Effector memory CD4-positive, alpha-beta T cell (primary cell): ENCODE data around the gene SSR4.
"Not testable (repeated sequence)": the region's sequence is repeated elsewhere in the genome, so short reads cannot be mapped to it uniquely, and the experiment has no call there.

ENCODE experiments used
- DNase-seq, 3 donors: peaks; one replicate each; pipeline ENCODE4 v3.0.0-alpha.2; 2020
- H3K27ac ChIP-seq: 2 replicates; pipeline ENCODE4 v1.7.0; 2013; ENCODE audit warnings: mild to moderate bottlenecking, low read length, moderate library complexity; ENCODE audit not compliant: insufficient read depth, poor library complexity, severe bottlenecking
- H3K27me3 ChIP-seq: replicated peaks from 2 replicates; pipeline ENCODE4 v1.7.0; 2013; ENCODE audit warnings: mild to moderate bottlenecking, low read length; ENCODE audit not compliant: insufficient read depth, control insufficient read depth, poor library complexity, severe bottlenecking
- H3K36me3 ChIP-seq: 2 replicates; pipeline ENCODE4 v1.7.0; 2013; ENCODE audit warnings: mild to moderate bottlenecking, low read length, moderate library complexity; ENCODE audit not compliant: control insufficient read depth, insufficient read depth
- H3K4me1 ChIP-seq: 2 replicates; pipeline ENCODE4 v1.7.0; 2013; ENCODE audit warnings: low read length, mild to moderate bottlenecking; ENCODE audit not compliant: control insufficient read depth, insufficient read depth, poor library complexity, severe bottlenecking
- H3K4me3 ChIP-seq: 2 replicates; pipeline ENCODE4 v1.7.0; 2013; ENCODE audit warnings: low read length, low read depth, mild to moderate bottlenecking; ENCODE audit not compliant: insufficient read depth, poor library complexity, severe bottlenecking
- H3K9me3 ChIP-seq: 2 replicates; pipeline ENCODE4 v1.7.0; 2013; ENCODE audit warnings: mild to moderate bottlenecking, low read length, moderate library complexity; ENCODE audit not compliant: control insufficient read depth
- total RNA-seq, 3 donors: gene quantifications; one replicate each; lab custom pipeline; 2026; lab: John Stamatoyannopoulos, UW

SSR4 gene
- total RNA-seq: 82.3 to 110 (median 83.1) reads per million in 3 donors

DNA sequence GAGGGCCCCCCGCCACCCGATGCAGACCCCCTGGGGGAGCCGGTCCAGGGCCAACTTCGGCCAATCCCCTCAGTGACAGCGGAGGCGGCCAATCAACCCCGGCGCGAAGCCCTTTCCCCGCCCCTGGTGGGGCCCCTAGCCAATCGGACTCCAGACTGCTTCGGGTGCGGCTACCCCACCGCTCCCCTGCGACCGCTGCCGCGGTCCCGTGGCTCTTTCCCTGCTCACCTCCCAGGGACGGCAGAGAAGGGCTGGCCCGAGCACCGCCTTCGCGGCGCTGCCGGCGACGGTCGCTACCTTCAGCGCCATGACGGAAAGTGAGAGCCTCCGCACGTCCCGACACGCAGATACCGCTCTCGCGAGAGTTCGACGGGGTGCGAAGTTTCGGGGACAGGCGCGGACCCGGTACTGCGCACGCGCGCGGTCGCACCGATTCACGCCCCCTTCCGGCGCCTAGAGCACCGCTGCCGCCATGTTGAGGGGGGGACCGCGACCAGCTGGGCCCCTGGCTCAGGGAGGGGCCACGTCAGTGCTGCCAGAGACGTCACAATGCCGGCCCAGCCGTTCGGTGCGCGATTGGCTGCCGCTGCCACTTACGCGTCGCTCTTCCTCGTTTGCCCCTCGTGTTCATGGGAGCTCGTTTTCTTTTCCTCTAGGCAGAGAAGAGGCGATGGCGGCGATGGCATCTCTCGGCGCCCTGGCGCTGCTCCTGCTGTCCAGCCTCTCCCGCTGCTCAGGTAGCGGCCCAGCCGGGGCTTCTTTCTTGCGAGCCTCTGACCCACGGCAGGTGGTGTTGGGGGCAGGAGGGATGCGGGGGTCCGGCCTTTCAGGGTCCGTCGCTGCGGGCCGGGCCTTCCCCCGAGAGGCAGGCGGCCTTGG lies at the start of gene SSR4, which contains the start of gene IDH3G:
SSR4 (plus strand) TSS at position 651 of the 879 bp plus-strand sequence; CDS start at position 671, 20 bp downstream.
IDH3G (minus strand) TSS at position 358 of the 879 bp plus-strand sequence; CDS start at position 309, 49 bp downstream.
- H3K4me3 ChIP-seq: peak within 1 kb of the TSS; percentile 78
- peak within 1 kb of the TSS; percentile 90 for H3K27ac ChIP-seq
- H3K36me3 ChIP-seq: peaks cover 13% of the 10 kb centered on the region
- DNase-seq: peak; percentile 89 to 90 (median 90)
- H3K4me1 ChIP-seq: peaks cover 18% of the 10 kb centered on the region
- H3K9me3 ChIP-seq: no peaks in the 10 kb centered on the region
- H3K27me3 ChIP-seq: no peaks in the 10 kb centered on the region

DNA sequence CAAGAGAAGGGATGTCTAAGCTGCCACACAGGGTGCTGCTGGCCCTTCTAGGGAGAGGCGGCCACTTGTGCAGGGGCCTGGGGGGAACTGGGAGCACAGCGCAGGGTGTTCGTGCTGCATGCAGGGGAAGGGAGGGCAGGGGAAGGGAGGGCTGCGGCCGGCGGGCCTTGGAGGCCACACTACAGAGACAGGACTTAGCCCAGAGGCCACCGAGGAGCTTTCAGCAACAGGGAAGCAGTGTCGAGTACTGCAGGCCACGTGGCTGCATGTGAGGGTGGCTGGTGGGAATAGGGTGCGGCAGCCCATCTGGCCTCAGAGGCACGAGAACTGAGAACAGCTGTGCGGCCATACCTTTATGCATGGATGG lies 49.4 kb upstream of the SSR4 start:
- H3K4me1 ChIP-seq, H3K4me3 ChIP-seq, DNase-seq, H3K36me3 ChIP-seq, H3K9me3 ChIP-seq, H3K27me3 ChIP-seq, H3K27ac ChIP-seq: not testable (repeated sequence)

DNA sequence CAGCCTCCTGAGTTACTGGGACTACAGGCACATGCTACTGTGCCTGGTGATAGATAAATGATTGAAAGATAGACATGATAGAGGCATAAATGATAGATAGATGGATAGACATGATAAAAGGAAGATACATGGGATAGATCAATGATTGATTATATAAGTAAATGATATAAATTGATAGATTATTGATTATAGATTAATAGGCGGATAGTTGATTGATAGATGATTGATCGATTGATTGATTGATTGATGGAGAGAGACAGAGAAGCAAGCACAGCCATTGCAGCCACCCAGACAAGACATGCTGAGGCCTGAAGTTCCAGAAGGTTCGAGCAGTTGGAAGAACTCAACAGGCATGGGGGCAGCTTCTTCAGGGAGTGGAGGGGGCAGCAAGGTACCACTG lies 48.1 kb upstream of the SSR4 start:
- Histone ChIP-seq H3K9me3 (no peaks in the 10 kb centered on the region), H3K27ac (no peak overlapping the region), H3K4me1 (no peaks in the 10 kb centered on the region), H3K36me3 (no peaks in the 10 kb centered on the region), H3K4me3 (no peak overlapping the region), H3K27me3 (no peaks in the 10 kb centered on the region)
- no peak for DNase-seq

DNA sequence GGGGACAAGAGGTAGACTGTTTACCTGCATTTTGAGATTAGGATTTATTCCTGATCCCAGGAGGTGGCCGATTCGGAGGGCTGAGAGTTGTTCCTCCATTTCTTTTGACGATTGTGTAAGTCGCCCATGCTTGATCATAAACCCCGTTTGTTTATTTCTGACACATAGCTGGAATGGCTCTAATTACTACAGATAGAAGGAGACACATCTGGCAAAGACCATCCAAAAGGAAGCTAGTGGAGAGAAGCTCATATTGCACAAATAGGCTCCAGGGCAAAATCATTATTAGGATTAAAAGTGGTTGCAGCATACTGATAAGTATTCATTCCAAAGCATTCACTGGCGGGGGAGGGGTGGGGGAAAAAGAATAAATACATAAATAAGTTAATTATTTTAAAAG lies 47.5 kb upstream of the SSR4 start:
- H3K27ac ChIP-seq, DNase-seq, H3K9me3 ChIP-seq, H3K4me1 ChIP-seq, H3K36me3 ChIP-seq, H3K4me3 ChIP-seq, H3K27me3 ChIP-seq: not testable (repeated sequence)

GRCh38 chrX:153749017-153749416 lies 45.5 kb upstream of the SSR4 start:
- H3K4me1 ChIP-seq, H3K27me3 ChIP-seq, H3K27ac ChIP-seq, H3K9me3 ChIP-seq, H3K36me3 ChIP-seq, H3K4me3 ChIP-seq, DNase-seq: not testable (repeated sequence)

DNA sequence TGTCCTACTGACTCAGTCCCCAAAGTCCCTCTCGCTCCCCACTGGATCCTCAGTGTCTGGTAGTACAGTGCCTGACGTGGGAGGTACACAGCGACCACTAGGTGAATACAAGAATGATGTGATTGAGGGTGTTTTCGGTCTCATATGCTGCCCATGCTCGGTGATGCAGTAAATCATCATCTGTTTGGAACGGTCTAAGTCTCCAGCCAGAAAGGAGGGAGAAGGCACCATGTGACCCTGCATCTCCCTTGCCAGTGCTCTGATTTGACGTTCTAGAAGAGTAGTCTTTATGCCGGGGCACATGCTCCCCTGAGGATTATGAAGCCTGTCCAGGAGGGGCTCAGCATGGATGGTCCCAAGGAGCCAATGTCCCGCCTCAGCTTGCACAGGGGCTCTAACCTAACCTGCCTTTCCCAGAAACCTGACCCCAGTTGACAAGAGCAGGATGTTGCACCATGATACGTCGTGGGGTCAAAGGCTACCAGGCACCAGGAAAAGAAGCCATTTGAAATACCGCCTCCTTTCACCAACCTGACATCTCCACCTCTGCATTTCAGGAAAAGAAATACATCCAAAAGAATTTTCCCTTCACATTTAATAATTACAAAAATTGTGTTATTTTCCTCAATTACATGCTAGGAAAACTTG lies 44.2 kb upstream of the SSR4 start:
- DNase-seq: no peak
- H3K27ac ChIP-seq: no peak overlapping the region
- no peaks in the 10 kb centered on the region for H3K36me3 ChIP-seq
- no peaks in the 10 kb centered on the region for H3K27me3 ChIP-seq
- H3K4me1 ChIP-seq: no peaks in the 10 kb centered on the region
- H3K4me3 ChIP-seq: no peak overlapping the region
- H3K9me3 ChIP-seq: no peaks in the 10 kb centered on the region

- H3K4me1 ChIP-seq: no peaks in the 10 kb centered on the region
- DNase-seq: no peak
- H3K27me3 ChIP-seq: no peaks in the 10 kb centered on the region
- H3K27ac ChIP-seq: no peak overlapping the region
- H3K36me3 ChIP-seq: no peaks in the 10 kb centered on the region
- H3K4me3 ChIP-seq: no peak overlapping the region
- H3K9me3 ChIP-seq: no peaks in the 10 kb centered on the region
Observed at GRCh38 chrX:153755136-153755535, 39.3 kb upstream of the SSR4 start.

DNA sequence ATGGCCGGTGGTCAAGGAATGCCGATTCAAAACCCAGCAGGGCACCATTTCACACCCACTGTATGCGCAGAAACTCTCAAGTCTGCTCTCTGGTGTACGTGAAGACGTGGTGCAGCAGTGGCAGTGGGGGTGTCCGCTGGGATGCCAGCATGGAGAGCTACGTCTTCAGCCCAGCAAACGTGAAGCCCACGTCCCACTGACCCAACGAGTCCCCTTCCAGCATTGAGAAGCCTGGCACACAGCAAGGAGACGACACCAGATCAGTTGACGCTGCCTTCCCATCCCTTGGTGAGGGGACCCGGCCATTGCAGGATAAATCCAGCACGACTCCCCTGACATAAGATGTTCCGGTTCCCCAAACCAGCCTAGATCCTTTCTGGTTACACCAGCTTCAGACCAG lies 32.6 kb upstream of the SSR4 start:
- Histone ChIP-seq H3K36me3 (no peaks in the 10 kb centered on the region), H3K27me3 (no peaks in the 10 kb centered on the region), H3K9me3 (no peaks in the 10 kb centered on the region), H3K27ac (no peak overlapping the region), H3K4me1 (no peaks in the 10 kb centered on the region), H3K4me3 (no peak overlapping the region)
- no peak for DNase-seq

GRCh38 chrX:153762626-153763173 lies 31.8 kb upstream of the SSR4 start:
- H3K4me1 ChIP-seq: no peaks in the 10 kb centered on the region
- H3K27me3 ChIP-seq: no peaks in the 10 kb centered on the region
- H3K9me3 ChIP-seq: no peaks in the 10 kb centered on the region
- H3K27ac ChIP-seq: no peak overlapping the region
- no peak for DNase-seq
- no peak overlapping the region for H3K4me3 ChIP-seq
- no peaks in the 10 kb centered on the region for H3K36me3 ChIP-seq
